ENCODE data around the gene POLR1G. TPM values are rescaled to one million over a fixed set of nuclear protein-coding genes. Genes with fewer than 3 reads are reported as not detected.

POLR1G gene
- total and polyA plus RNA-seq, 9 of the 15 experiments (the other 6 are each of a cell fraction or from before 2014, with no cell fraction given) = 3.0 to 50.1 (median 27.4) TPM

GRCh38 chr19:45405435-45406225, 814 bp upstream of the POLR1G start (continued):
- TF ChIP-seq ELF2 (CRISPR knock-in tag; IDR thresholded peaks at IDR 0.05) = peak; percentile 45; the same call in 1 of the 2 replicates
- TF ChIP-seq, protein P1, sequence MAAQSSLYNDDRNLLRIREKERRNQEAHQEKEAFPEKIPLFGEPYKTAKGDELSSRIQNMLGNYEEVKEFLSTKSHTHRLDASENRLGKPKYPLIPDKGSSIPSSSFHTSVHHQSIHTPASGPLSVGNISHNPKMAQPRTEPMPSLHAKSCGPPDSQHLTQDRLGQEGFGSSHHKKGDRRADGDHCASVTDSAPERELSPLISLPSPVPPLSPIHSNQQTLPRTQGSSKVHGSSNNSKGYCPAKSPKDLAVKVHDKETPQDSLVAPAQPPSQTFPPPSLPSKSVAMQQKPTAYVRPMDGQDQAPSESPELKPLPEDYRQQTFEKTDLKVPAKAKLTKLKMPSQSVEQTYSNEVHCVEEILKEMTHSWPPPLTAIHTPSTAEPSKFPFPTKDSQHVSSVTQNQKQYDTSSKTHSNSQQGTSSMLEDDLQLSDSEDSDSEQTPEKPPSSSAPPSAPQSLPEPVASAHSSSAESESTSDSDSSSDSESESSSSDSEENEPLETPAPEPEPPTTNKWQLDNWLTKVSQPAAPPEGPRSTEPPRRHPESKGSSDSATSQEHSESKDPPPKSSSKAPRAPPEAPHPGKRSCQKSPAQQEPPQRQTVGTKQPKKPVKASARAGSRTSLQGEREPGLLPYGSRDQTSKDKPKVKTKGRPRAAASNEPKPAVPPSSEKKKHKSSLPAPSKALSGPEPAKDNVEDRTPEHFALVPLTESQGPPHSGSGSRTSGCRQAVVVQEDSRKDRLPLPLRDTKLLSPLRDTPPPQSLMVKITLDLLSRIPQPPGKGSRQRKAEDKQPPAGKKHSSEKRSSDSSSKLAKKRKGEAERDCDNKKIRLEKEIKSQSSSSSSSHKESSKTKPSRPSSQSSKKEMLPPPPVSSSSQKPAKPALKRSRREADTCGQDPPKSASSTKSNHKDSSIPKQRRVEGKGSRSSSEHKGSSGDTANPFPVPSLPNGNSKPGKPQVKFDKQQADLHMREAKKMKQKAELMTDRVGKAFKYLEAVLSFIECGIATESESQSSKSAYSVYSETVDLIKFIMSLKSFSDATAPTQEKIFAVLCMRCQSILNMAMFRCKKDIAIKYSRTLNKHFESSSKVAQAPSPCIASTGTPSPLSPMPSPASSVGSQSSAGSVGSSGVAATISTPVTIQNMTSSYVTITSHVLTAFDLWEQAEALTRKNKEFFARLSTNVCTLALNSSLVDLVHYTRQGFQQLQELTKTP (IDR thresholded peaks at IDR 0.05; ENCODE audit: low read depth in 1 of 2, partially characterized antibody in 2 of 2) = peak in 1 of 2 experiments; percentile 99
- TF ChIP-seq CCNT2 (IDR thresholded peaks at IDR 0.05; ENCODE audit: borderline replicate concordance, extremely low read depth, insufficient read length, low read depth, low read length) = no peak
- TF ChIP-seq EWSR1 (IDR thresholded peaks at IDR 0.05; ENCODE audit: borderline replicate concordance, low read depth, partially characterized antibody) = no peak
- TF ChIP-seq RUNX1 (IDR thresholded peaks at IDR 0.05; ENCODE audit: low read depth) = no peak
- TF ChIP-seq ARNT (IDR thresholded peaks at IDR 0.05) = peak in 1 of 2 experiments; percentile 4; a peak in 1 of 4 replicates
- peak; percentile 98 for TF ChIP-seq SIX5 (IDR thresholded peaks at IDR 0.05; ENCODE audit: borderline replicate concordance in 1 of 2, insufficient read depth in 1 of 2, low read depth in 1 of 2, low read length in 2 of 2)
- peak; percentile 29; the same call in 1 of the 2 replicates for TF ChIP-seq NFRKB (IDR thresholded peaks at IDR 0.05; ENCODE audit: low read depth)
- no peak for TF ChIP-seq ZNF431 (CRISPR knock-in tag; IDR thresholded peaks at IDR 0.05)
- TF ChIP-seq, protein P2, sequence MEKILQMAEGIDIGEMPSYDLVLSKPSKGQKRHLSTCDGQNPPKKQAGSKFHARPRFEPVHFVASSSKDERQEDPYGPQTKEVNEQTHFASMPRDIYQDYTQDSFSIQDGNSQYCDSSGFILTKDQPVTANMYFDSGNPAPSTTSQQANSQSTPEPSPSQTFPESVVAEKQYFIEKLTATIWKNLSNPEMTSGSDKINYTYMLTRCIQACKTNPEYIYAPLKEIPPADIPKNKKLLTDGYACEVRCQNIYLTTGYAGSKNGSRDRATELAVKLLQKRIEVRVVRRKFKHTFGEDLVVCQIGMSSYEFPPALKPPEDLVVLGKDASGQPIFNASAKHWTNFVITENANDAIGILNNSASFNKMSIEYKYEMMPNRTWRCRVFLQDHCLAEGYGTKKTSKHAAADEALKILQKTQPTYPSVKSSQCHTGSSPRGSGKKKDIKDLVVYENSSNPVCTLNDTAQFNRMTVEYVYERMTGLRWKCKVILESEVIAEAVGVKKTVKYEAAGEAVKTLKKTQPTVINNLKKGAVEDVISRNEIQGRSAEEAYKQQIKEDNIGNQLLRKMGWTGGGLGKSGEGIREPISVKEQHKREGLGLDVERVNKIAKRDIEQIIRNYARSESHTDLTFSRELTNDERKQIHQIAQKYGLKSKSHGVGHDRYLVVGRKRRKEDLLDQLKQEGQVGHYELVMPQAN (IDR thresholded peaks at IDR 0.05; ENCODE audit: borderline replicate concordance) = peak; percentile 92
- no peak for TF ChIP-seq ZZZ3 (IDR thresholded peaks at IDR 0.05)
- TF ChIP-seq ZC3H8 (IDR thresholded peaks at IDR 0.05) = no peak
- peak; percentile 70; the same call in 1 of the 2 replicates for TF ChIP-seq E2F3 (CRISPR knock-in tag; IDR thresholded peaks at IDR 0.05)
- TF ChIP-seq NRF1 (conservative IDR thresholded peaks at IDR 0.05 in 1 of 2, IDR thresholded peaks at IDR 0.05 in 1 of 2) = peak; percentile 10; a peak in 2 of 4 replicates
- TF ChIP-seq CREB3 (tag; conservative IDR thresholded peaks at IDR 0.05; ENCODE audit: low read depth) = peak; percentile 71; the same call in 1 of the 2 replicates
- TF ChIP-seq GABPA (tag; conservative IDR thresholded peaks at IDR 0.05; ENCODE audit: low read depth) = peak; percentile 45; the same call in 1 of the 2 replicates
- TF ChIP-seq ESRRB (CRISPR knock-in tag; IDR thresholded peaks at IDR 0.05; ENCODE audit: borderline replicate concordance) = no peak
- TF ChIP-seq ZNF143 (CRISPR knock-in tag; IDR thresholded peaks at IDR 0.05) = peak; percentile 94

Measured in K562 (cell line).